RKO (cell line): Measurements from ENCODE around the gene ST3GAL5.

Source experiments
- DNase-seq: peaks from one replicate; pipeline ENCODE4 v3.0.0-alpha.2; 2016; ENCODE audit warnings: low spot score

ST3GAL5 gene

GRCh38 chr2:85806358-85807118, 82.3 kb downstream of the ST3GAL5 start:
- DNase-seq, result no peak

- DNase-seq, result peak; percentile 19
These were observed 84.2 kb downstream of the ST3GAL5 start for GRCh38 chr2:85804583-85804982.

GRCh38 chr2:85803704-85804425, 84.9 kb downstream of the ST3GAL5 start:
- DNase-seq, result no peak

- DNase-seq, result no peak
These were observed 86.3 kb downstream of the ST3GAL5 start for GRCh38 chr2:85802354-85803103.

- DNase-seq, result no peak
These were observed 86.9 kb downstream of the ST3GAL5 start for GRCh38 chr2:85801871-85802270.

GRCh38 chr2:85800586-85800985, 88.2 kb downstream of the ST3GAL5 start:
- no peak for DNase-seq

GRCh38 chr2:85799215-85799956, 89.4 kb downstream of the ST3GAL5 start:
- DNase-seq, result peak; percentile 25

- peak; percentile 13 for DNase-seq
These were observed 90.9 kb downstream of the ST3GAL5 start for GRCh38 chr2:85797921-85798320.

GRCh38 chr2:85797263-85797660, 91.5 kb downstream of the ST3GAL5 start:
- no peak for DNase-seq

- no peak for DNase-seq
These were observed 92.2 kb downstream of the ST3GAL5 start for GRCh38 chr2:85796341-85797262.

GRCh38 chr2:85796046-85796340, 92.8 kb downstream of the ST3GAL5 start:
- DNase-seq, result no peak

- DNase-seq, result no peak
These were observed 93.3 kb downstream of the ST3GAL5 start for GRCh38 chr2:85795331-85796045.

GRCh38 chr2:85794491-85795121, 94.2 kb downstream of the ST3GAL5 start:
- DNase-seq, result no peak

GRCh38 chr2:85794038-85794441, 94.8 kb downstream of the ST3GAL5 start:
- DNase-seq, result no peak

- DNase-seq, result no peak
These were observed 95.2 kb downstream of the ST3GAL5 start for GRCh38 chr2:85793584-85793983.

- peak; percentile 49 for DNase-seq
These were observed 95.9 kb downstream of the ST3GAL5 start for GRCh38 chr2:85792783-85793441.

- DNase-seq, result no peak
These were observed 96.9 kb downstream of the ST3GAL5 start for GRCh38 chr2:85791704-85792565.

GRCh38 chr2:85790499-85791188, 98.1 kb downstream of the ST3GAL5 start:
- DNase-seq, result no peak
